Naive thymus-derived CD8-positive, alpha-beta T cell (primary cell): ENCODE results near the gene CRB2. TPM values are rescaled to one million over a fixed set of nuclear protein-coding genes. Genes with fewer than 3 reads are reported as not detected.

ENCODE experiments used
- ATAC-seq, 2 donors: fragments of 150-1000 bp; cut with Tn5 transposase in 1 of 2; sonication (Bioruptor Pico), chemical (Tn5 transposase) in 1 of 2; 1 replicate in 1 of 2; 2 replicates in 1 of 2; pipeline ENCODE4 v1.10.0; 2021; ENCODE audit warnings: mild to moderate bottlenecking in 2 of 2, moderate library complexity in 2 of 2
- POLR2A ChIA-PET: fragments of 350-600 bp; sonication (Branson Sonifier 250); formaldehyde crosslinking; loops from one replicate; lab custom pipeline; 2021; ENCODE audit warnings: antibody characterized with exemption; lab: Charles Lee
- DNase-seq, 10 donors: peaks; one replicate each; pipeline versions ENCODE4 v3.0.0 to v3.0.0-alpha.2; 2020 to 2022
- H3K27ac Mint-ChIP-seq, 10 donors: one replicate each; pipeline ENCODE4 v1.8.0; 2020 to 2022; ENCODE audit warnings: mild to moderate bottlenecking in 10 of 10, mixed read lengths in 10 of 10, moderate library complexity in 4 of 10, inconsistent platforms in 1 of 10
- H3K27me3 Mint-ChIP-seq, 5 donors: one replicate each; pipeline ENCODE4 v1.8.0; 2021 to 2022; ENCODE audit warnings: mixed read lengths in 5 of 5
- H3K36me3 Mint-ChIP-seq, 3 donors: one replicate each; pipeline ENCODE4 v1.8.0; 2020 to 2022; ENCODE audit warnings: mixed read lengths in 3 of 3, mild to moderate bottlenecking in 2 of 3, inconsistent platforms in 1 of 3
- H3K4me1 Mint-ChIP-seq, 4 donors: one replicate each; pipeline ENCODE4 v1.8.0; 2021 to 2022; ENCODE audit warnings: mixed read lengths in 4 of 4
- H3K4me3 Mint-ChIP-seq, 10 donors: one replicate each; pipeline ENCODE4 v1.8.0; 2020 to 2022; ENCODE audit warnings: mild to moderate bottlenecking in 10 of 10, mixed read lengths in 10 of 10, moderate library complexity in 6 of 10, inconsistent platforms in 1 of 10
- H3K9me3 Mint-ChIP-seq, 9 donors: one replicate each; pipeline ENCODE4 v1.8.0; 2020 to 2022; ENCODE audit warnings: mixed read lengths in 9 of 9, mild to moderate bottlenecking in 3 of 9, inconsistent platforms in 1 of 9, moderate library complexity in 1 of 9
- polyA plus RNA-seq, 3 donors: library from polyadenylated mRNA; unstranded; fragments of 300-500 nt; fragmentation: Illumina TruSeq; gene quantifications; one replicate each; pipeline ENCODE4 v1.2.3, GENCODE V29; 2021
- total RNA-seq, 8 experiments: library from RNA in 2 of 8; stranded (reverse) in 2 of 8; gene quantifications; one replicate each; pipeline ENCODE4 v1.2.3 and lab custom pipeline; 2021 to 2026

The CRB2 gene
- total and polyA plus RNA-seq, 5 experiments from 2014 or later, result 0.08 to 0.25 (median 0.18) TPM; not detected in 2

GRCh38 chr9:123410281-123410910, 54.4 kb downstream of the CRB2 start:
- Mint-ChIP-seq H3K9me3 (no peaks in the 10 kb centered on the region), H3K4me3 (no peak overlapping the region), H3K4me1 (peaks cover 9 to 17% (median 13%) of the 10 kb centered on the region in 4 donors), H3K36me3 (peaks cover 0 to 9% (median 0%) of the 10 kb centered on the region in 3 donors), H3K27ac (no peak overlapping the region), H3K27me3 (no peaks in the 10 kb centered on the region)
- POLR2A ChIA-PET, result no interaction called here
- DNase-seq, result no peak
- ATAC-seq, result no peak

- no peak overlapping the region for H3K4me3 Mint-ChIP-seq
- POLR2A ChIA-PET, result no interaction called here
- H3K27me3 Mint-ChIP-seq, result no peaks in the 10 kb centered on the region
- peaks cover 0 to 9% (median 0%) of the 10 kb centered on the region in 3 donors for H3K36me3 Mint-ChIP-seq
- peak in 1 of 10 donors; percentile 11 for DNase-seq
- H3K4me1 Mint-ChIP-seq, result peaks cover 6 to 14% (median 11%) of the 10 kb centered on the region in 4 donors
- ATAC-seq, result no peak
- H3K27ac Mint-ChIP-seq, result no peak overlapping the region
- H3K9me3 Mint-ChIP-seq, result no peaks in the 10 kb centered on the region
Observed at GRCh38 chr9:123411191-123411590, 55.2 kb downstream of the CRB2 start.

GRCh38 chr9:123411636-123412035, 55.6 kb downstream of the CRB2 start:
- Mint-ChIP-seq H3K4me3 (no peak overlapping the region), H3K4me1 (peaks cover 2 to 10% (median 8%) of the 10 kb centered on the region in 4 donors), H3K9me3 (no peaks in the 10 kb centered on the region), H3K27ac (peak overlapping the region in 1 of 10 donors; percentile 78), H3K27me3 (no peaks in the 10 kb centered on the region), H3K36me3 (peaks cover 0 to 14% (median 0%) of the 10 kb centered on the region in 3 donors)
- no peak for ATAC-seq
- POLR2A ChIA-PET, result no interaction called here
- DNase-seq, result peak in 1 of 10 donors; percentile 47

- no peaks in the 10 kb centered on the region for H3K27me3 Mint-ChIP-seq
- H3K4me1 Mint-ChIP-seq, result peaks cover 0 to 6% (median 3%) of the 10 kb centered on the region in 4 donors
- peak overlapping the region in 2 of 10 donors; percentile 67 to 78 for H3K27ac Mint-ChIP-seq
- H3K4me3 Mint-ChIP-seq, result no peak overlapping the region
- POLR2A ChIA-PET, result no interaction called here
- ATAC-seq, result no peak
- peaks cover 0 to 15% (median 0%) of the 10 kb centered on the region in 3 donors for H3K36me3 Mint-ChIP-seq
- DNase-seq, result peak in 1 of 10 donors; percentile 52
- no peaks in the 10 kb centered on the region for H3K9me3 Mint-ChIP-seq
Observed at GRCh38 chr9:123412171-123412820, 56.3 kb downstream of the CRB2 start.

GRCh38 chr9:123414204-123414603, 58.2 kb downstream of the CRB2 start:
- Mint-ChIP-seq H3K27me3 (no peaks in the 10 kb centered on the region), H3K4me3 (no peak overlapping the region), H3K9me3 (no peaks in the 10 kb centered on the region), H3K27ac (no peak overlapping the region), H3K36me3 (peaks cover 0 to 22% (median 0%) of the 10 kb centered on the region in 3 donors), H3K4me1 (peaks cover 0 to 9% (median 0%) of the 10 kb centered on the region in 4 donors)
- ATAC-seq (no peak), DNase-seq (no peak)
- POLR2A ChIA-PET, result no interaction called here

- peaks cover 0 to 30% (median 2%) of the 10 kb centered on the region in 3 donors for H3K36me3 Mint-ChIP-seq
- H3K4me1 Mint-ChIP-seq, result peaks cover 0 to 9% (median 0%) of the 10 kb centered on the region in 4 donors
- ATAC-seq (no peak), DNase-seq (peak in 1 of 10 donors; percentile 37)
- no peaks in the 10 kb centered on the region for H3K27me3 Mint-ChIP-seq
- H3K9me3 Mint-ChIP-seq, result no peaks in the 10 kb centered on the region
- peak overlapping the region in 2 of 10 donors; percentile 6 to 40 for H3K27ac Mint-ChIP-seq
- POLR2A ChIA-PET, result no interaction called here
- H3K4me3 Mint-ChIP-seq, result no peak overlapping the region
Observed at GRCh38 chr9:123414936-123415930, 59.2 kb downstream of the CRB2 start.

- Mint-ChIP-seq H3K27ac (no peak overlapping the region), H3K9me3 (no peaks in the 10 kb centered on the region), H3K36me3 (peaks cover 0 to 34% (median 2%) of the 10 kb centered on the region in 3 donors), H3K4me1 (peaks cover 0 to 9% (median 0%) of the 10 kb centered on the region in 4 donors), H3K27me3 (no peaks in the 10 kb centered on the region), H3K4me3 (no peak overlapping the region)
- DNase-seq (no peak), ATAC-seq (no peak)
- POLR2A ChIA-PET, result no interaction called here
Observed at GRCh38 chr9:123416176-123416575, 60.2 kb downstream of the CRB2 start.

GRCh38 chr9:123417289-123418051, 61.5 kb downstream of the CRB2 start:
- Mint-ChIP-seq H3K36me3 (peaks cover 0 to 31% (median 2%) of the 10 kb centered on the region in 3 donors), H3K27ac (peak overlapping the region in 1 of 10 donors; percentile 30), H3K27me3 (no peaks in the 10 kb centered on the region), H3K9me3 (no peaks in the 10 kb centered on the region), H3K4me3 (no peak overlapping the region), H3K4me1 (peaks cover 0 to 9% (median 0%) of the 10 kb centered on the region in 4 donors)
- DNase-seq (peak in 1 of 10 donors; percentile 32), ATAC-seq (no peak)
- POLR2A ChIA-PET, result no interaction called here

- Mint-ChIP-seq H3K4me1 (peaks cover 0 to 9% (median 0%) of the 10 kb centered on the region in 4 donors), H3K4me3 (no peak overlapping the region), H3K27ac (peak overlapping the region in 2 of 10 donors; percentile 30 to 62), H3K9me3 (no peaks in the 10 kb centered on the region), H3K27me3 (no peaks in the 10 kb centered on the region), H3K36me3 (peaks cover 0 to 34% (median 2%) of the 10 kb centered on the region in 3 donors)
- POLR2A ChIA-PET, result no interaction called here
- DNase-seq (no peak), ATAC-seq (no peak)
Observed at GRCh38 chr9:123418052-123418430, 62.0 kb downstream of the CRB2 start.

GRCh38 chr9:123418506-123418905, 62.5 kb downstream of the CRB2 start:
- ATAC-seq, result no peak
- H3K27me3 Mint-ChIP-seq, result no peaks in the 10 kb centered on the region
- H3K27ac Mint-ChIP-seq, result peak overlapping the region in 1 of 10 donors; percentile 62
- peaks cover 0 to 34% (median 2%) of the 10 kb centered on the region in 3 donors for H3K36me3 Mint-ChIP-seq
- no peaks in the 10 kb centered on the region for H3K9me3 Mint-ChIP-seq
- POLR2A ChIA-PET, result no interaction called here
- peaks cover 0 to 9% (median 0%) of the 10 kb centered on the region in 4 donors for H3K4me1 Mint-ChIP-seq
- H3K4me3 Mint-ChIP-seq, result no peak overlapping the region
- DNase-seq, result no peak

GRCh38 chr9:123419091-123419490, 63.1 kb downstream of the CRB2 start:
- Mint-ChIP-seq H3K36me3 (peaks cover 0 to 34% (median 2%) of the 10 kb centered on the region in 3 donors), H3K9me3 (no peaks in the 10 kb centered on the region), H3K27me3 (no peaks in the 10 kb centered on the region), H3K4me1 (peaks cover 0 to 9% (median 0%) of the 10 kb centered on the region in 4 donors), H3K27ac (peak overlapping the region in 1 of 10 donors; percentile 62), H3K4me3 (no peak overlapping the region)
- DNase-seq (no peak), ATAC-seq (no peak)
- POLR2A ChIA-PET, result no interaction called here
